DOHH2 (cell line): Measurements from ENCODE around the gene DERA.

Experiments used
- H3F3A ChIP-seq: fragments of 200-600 bp; sonication (generic), shearing (Covaris generic); 2 replicates; pipeline ENCODE4 v1.6.0; 2016; ENCODE audit warnings: antibody characterized with exemption, mild to moderate bottlenecking; ENCODE audit not compliant: control insufficient read depth, insufficient read depth
- H3K27ac ChIP-seq: fragments of 200-600 bp; sonication (generic); 2 replicates; pipeline ENCODE4 v1.5.1; 2014; ENCODE audit warnings: low read depth, mild to moderate bottlenecking, low read length, moderate library complexity
- H3K27me3 ChIP-seq: fragments of 200-600 bp; sonication (generic); 2 replicates; pipeline ENCODE4 v1.6.1; 2014; ENCODE audit warnings: mild to moderate bottlenecking, low read length, mixed read lengths; ENCODE audit not compliant: control insufficient read depth
- H3K36me3 ChIP-seq: fragments of 200-600 bp; sonication (generic); 2 replicates; pipeline ENCODE4 v1.6.1; 2014; ENCODE audit warnings: mild to moderate bottlenecking, low read length, moderate library complexity, mixed read lengths; ENCODE audit not compliant: control insufficient read depth
- H3K4me1 ChIP-seq: fragments of 200-600 bp; sonication (generic); 2 replicates; pipeline ENCODE4 v1.6.1; 2014; ENCODE audit warnings: mild to moderate bottlenecking, low read length, mixed read lengths; ENCODE audit not compliant: control insufficient read depth
- H3K4me2 ChIP-seq: fragments of 200-600 bp; sonication (generic); 2 replicates; pipeline ENCODE4 v1.6.0; 2014; ENCODE audit warnings: mild to moderate bottlenecking, low read length, moderate library complexity
- H3K4me3 ChIP-seq: fragments of 200-600 bp; sonication (generic); 2 replicates; pipeline ENCODE4 v1.5.1; 2014; ENCODE audit warnings: mild to moderate bottlenecking, low read length, mixed read lengths
- H3K79me2 ChIP-seq: fragments of 200-600 bp; sonication (generic); 2 replicates; pipeline ENCODE4 v1.6.1; 2014; ENCODE audit warnings: mild to moderate bottlenecking, low read length, mixed read lengths; ENCODE audit not compliant: control insufficient read depth
- H3K9me2 ChIP-seq: fragments of 200-600 bp; sonication (generic); replicated peaks from 2 replicates; pipeline ENCODE4 v1.6.1; 2014; ENCODE audit warnings: mild to moderate bottlenecking, low read length, mixed read lengths; ENCODE audit not compliant: control insufficient read depth
- H3K9me3 ChIP-seq: fragments of 200-600 bp; sonication (generic); 2 replicates; pipeline ENCODE4 v1.6.1; 2014; ENCODE audit warnings: antibody characterized with exemption, low read length, mixed read lengths; ENCODE audit not compliant: control insufficient read depth, insufficient read depth
- H4K20me1 ChIP-seq: fragments of 200-600 bp; sonication (generic); 2 replicates; pipeline ENCODE4 v1.6.0; 2014; ENCODE audit warnings: low read depth, mild to moderate bottlenecking, antibody characterized with exemption, low read length, moderate library complexity; ENCODE audit not compliant: control insufficient read depth, insufficient read depth
- CTCF ChIP-seq: fragments of 200-600 bp; sonication (generic); IDR thresholded peaks from one replicate; pipeline ENCODE4 v1.5.1; 2014; ENCODE audit warnings: antibody characterized with exemption, mild to moderate bottlenecking, low read depth, low read length; ENCODE audit not compliant: poor library complexity, severe bottlenecking
- EZH2phosphoT487 ChIP-seq: fragments of 200-600 bp; sonication (generic); IDR thresholded peaks from 2 replicates; pipeline ENCODE4 v1.6.1; 2017; ENCODE audit warnings: borderline replicate concordance, mild to moderate bottlenecking, antibody characterized with exemption, low read length, moderate library complexity, mixed read lengths

Gene DERA

GRCh38 chr12:15932971-15933370 is 21.8 kb downstream of the DERA start:
- Histone ChIP-seq H3K9me3 (no peaks in the 10 kb centered on the region), H3K79me2 (peaks cover 29% of the 10 kb centered on the region)

GRCh38 chr12:15933751-15934150 is 22.6 kb downstream of the DERA start:
- Histone ChIP-seq H3K27ac (no peak overlapping the region), H4K20me1 (no peaks in the 10 kb centered on the region), H3K4me2 (no peak overlapping the region), H3K79me2 (peaks cover 29% of the 10 kb centered on the region), H3F3A (peaks cover 4% of the 10 kb centered on the region; the same call in 1 of the 2 replicates), H3K9me3 (no peaks in the 10 kb centered on the region), H3K27me3 (no peaks in the 10 kb centered on the region), H3K4me1 (peaks cover 24% of the 10 kb centered on the region), H3K4me3 (no peak overlapping the region), H3K9me2 (no peaks in the 10 kb centered on the region), H3K36me3 (no peaks in the 10 kb centered on the region)
- TF ChIP-seq CTCF (no peak), EZH2phosphoT487 (no peak)

More at GRCh38 chr12:15932971-15933370, 21.8 kb downstream of the DERA start:
- Histone ChIP-seq H3K4me3 (no peak overlapping the region), H3K27me3 (no peaks in the 10 kb centered on the region), H3F3A (peaks cover 4% of the 10 kb centered on the region; the same call in 1 of the 2 replicates), H3K4me1 (peaks cover 21% of the 10 kb centered on the region), H4K20me1 (no peaks in the 10 kb centered on the region), H3K27ac (no peak overlapping the region), H3K36me3 (no peaks in the 10 kb centered on the region), H3K4me2 (no peak overlapping the region), H3K9me2 (no peaks in the 10 kb centered on the region)
- TF ChIP-seq EZH2phosphoT487 (no peak), CTCF (no peak)

- Histone ChIP-seq H3K36me3 (no peaks in the 10 kb centered on the region), H3K4me2 (no peak overlapping the region), H3K27ac (no peak overlapping the region), H3K4me1 (peaks cover 21% of the 10 kb centered on the region), H3K9me2 (no peaks in the 10 kb centered on the region), H4K20me1 (no peaks in the 10 kb centered on the region), H3K27me3 (no peaks in the 10 kb centered on the region), H3K4me3 (no peak overlapping the region), H3K9me3 (no peaks in the 10 kb centered on the region), H3F3A (peaks cover 5% of the 10 kb centered on the region; the same call in 1 of the 2 replicates), H3K79me2 (peaks cover 24% of the 10 kb centered on the region)
- TF ChIP-seq CTCF (no peak), EZH2phosphoT487 (no peak)
Observed at GRCh38 chr12:15936751-15937150, 25.6 kb downstream of the DERA start.
